ENCODE results near the gene FPGS.

DNA sequence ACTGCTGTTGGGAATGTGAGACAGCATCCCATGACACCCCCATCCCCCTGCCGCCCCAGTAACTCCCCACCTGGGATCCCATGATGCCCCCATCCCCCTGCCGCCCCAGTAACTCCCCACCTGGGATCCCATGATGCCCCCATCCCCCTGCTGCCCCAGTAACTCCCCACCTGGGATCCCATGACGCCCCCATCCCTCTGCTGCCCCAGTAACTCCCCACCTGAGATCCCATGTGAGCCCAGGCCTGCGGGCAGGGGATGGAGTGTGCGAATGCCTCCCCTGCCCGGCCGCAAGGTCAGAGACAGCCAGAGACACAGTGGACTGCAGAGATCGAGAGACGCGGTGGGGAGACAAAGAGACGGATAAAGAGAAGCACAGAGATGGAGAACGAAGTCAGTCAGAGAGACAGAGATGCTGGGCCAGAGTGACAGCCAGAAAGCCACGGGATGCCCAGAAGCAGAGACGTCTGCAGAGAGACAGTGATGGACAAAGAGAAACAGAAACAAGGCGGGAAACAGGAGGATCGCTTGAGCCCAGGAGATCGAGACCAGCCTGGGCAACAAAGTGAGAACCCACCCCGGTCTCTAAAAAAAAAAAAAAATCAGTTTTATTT is 25.2 kb upstream of the FPGS start:
- TF ChIP-seq CTCF (IDR thresholded peaks at IDR 0.05; ENCODE audit: low read depth, low read length, missing input control) (no peak), RAD21 (IDR thresholded peaks at IDR 0.05) (no peak), EGR1 (IDR thresholded peaks at IDR 0.05; ENCODE audit: low read depth in 2 of 2) (no peak), REST (IDR thresholded peaks at IDR 0.05) (no peak), YY1 (IDR thresholded peaks at IDR 0.05) (no peak), FOXA1 (IDR thresholded peaks at IDR 0.05) (no peak), HNF4G (IDR thresholded peaks at IDR 0.05) (no peak), SP1 (IDR thresholded peaks at IDR 0.05) (no peak), JUND (IDR thresholded peaks at IDR 0.05) (no peak), TAF1 (conservative IDR thresholded peaks at IDR 0.05) (no peak)
- TF ChIP-seq, protein P1, sequence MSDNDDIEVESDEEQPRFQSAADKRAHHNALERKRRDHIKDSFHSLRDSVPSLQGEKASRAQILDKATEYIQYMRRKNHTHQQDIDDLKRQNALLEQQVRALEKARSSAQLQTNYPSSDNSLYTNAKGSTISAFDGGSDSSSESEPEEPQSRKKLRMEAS (IDR thresholded peaks at IDR 0.05) = no peak

All from liver (tissue), 3 donors.